NCI-H2081 (cell line): ENCODE results near the gene RBMS3.
"Not testable (repeated sequence)": the region's sequence is repeated elsewhere in the genome, so short reads cannot be mapped to it uniquely, and the experiment has no call there.

Experiments
- DNase-seq, 2 experiments: peaks; one replicate each; lab custom pipeline; 2025; lab: John Stamatoyannopoulos, UW

The RBMS3 gene

DNA sequence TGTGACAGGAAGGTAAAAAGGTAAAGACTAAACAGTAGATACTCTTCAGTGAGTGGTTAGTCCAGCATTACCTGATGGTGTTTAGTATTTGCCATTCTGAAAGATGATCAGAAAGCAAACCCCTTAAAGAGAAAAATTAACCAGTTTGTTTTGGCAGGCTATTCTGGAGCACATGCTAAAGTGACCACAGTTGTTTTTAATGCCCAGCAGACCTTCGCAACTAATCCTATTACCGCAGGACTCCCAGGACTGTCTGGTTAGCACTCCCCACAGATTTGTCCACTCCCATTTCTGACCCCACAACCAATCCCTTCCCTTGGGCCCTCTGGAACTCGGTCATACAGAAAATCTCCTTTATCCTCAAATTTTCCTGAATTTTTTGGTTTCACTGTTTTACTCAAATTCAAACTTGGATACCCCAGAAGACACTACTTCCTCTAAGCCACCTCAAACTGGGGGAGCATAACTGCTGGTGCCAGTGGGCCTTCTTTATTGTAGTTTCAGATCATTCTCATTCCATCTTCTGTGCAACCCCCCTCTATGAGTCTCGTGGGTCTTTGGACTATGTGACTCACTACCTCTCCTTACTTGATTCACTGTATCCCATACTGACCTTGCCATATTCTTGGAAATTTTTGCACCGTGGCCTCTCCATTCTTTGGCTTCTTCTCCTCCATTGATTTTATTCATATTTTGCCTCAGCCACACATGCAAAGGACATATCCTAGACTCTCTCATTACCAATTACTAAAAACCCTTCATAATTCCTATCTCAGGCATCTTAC lies 104.4 kb downstream of the RBMS3 start:
- no peak for DNase-seq

- no peak for DNase-seq
Measured at GRCh38 chr3:29389362-29389761, 108.5 kb downstream of the RBMS3 start.

- DNase-seq = no peak
Measured at GRCh38 chr3:29392625-29393388, 111.9 kb downstream of the RBMS3 start.

- not testable (repeated sequence) for DNase-seq
Measured at GRCh38 chr3:29393946-29394345, 113.1 kb downstream of the RBMS3 start.

DNA sequence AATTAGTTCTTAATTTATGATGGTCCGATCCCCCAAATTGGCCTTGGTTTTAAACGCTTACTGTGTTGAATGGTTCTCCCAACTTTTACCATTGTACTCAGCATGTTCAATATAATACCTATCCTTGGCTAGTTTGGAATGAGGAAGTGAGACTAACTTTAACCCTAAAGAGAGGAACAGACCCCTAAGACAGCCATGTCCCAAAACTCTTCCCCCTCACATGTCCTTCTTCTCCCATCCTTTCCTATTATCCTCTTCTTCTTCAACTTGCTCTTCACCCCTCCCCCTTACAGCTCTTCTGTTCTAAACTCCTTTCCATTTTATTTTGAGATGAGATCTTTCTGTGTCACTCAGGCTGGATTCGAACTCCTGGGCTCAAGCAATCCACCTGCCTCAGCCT lies 116.5 kb downstream of the RBMS3 start:
- DNase-seq = no peak

GRCh38 chr3:29398787-29399186 lies 117.9 kb downstream of the RBMS3 start:
- DNase-seq = no peak

DNA sequence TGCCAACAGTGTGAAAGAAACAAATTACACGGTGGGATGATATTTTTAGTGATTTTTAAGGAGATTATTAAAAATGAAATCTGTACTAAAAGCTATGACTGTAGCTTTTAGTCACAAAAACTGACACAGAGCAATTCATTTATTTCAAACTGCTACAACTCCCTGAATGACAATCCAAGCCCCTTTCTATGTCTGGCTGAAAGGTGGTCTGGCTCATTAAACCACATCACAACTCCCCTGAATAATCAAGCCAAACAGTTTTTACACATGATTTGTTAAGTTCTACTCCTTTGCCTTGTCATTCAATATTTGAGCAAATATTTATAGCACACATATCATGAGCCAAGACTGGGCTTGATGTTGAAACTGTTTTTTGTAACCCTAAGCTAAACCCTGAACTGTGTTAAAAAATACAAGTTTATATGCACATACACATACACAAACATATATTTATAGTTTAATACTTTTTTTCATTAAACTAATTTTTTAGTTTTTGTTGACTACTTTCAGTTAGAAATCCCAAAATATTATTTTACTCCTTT lies 125.5 kb downstream of the RBMS3 start:
- no peak for DNase-seq

DNA sequence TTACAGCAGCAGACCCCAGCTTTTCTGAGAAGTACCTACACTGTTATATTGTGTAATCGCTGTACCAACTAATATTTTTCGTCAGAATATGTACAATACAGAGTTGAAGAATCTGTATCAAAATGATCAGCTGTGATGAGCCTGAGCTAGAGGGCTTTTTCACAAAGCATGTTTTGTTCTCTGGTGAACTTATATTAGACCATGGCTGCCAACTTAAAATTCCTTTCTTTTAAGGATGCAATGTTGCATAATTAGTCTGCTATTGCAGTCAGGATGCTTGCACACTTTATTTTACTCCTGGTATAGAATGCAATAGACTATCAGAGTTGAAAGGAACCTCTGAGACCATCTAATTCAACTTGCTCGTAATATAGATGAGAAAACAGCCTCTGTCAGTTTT lies 127.8 kb downstream of the RBMS3 start:
- no peak for DNase-seq

- no peak for DNase-seq
Measured at GRCh38 chr3:29409409-29409808, 128.5 kb downstream of the RBMS3 start.

GRCh38 chr3:29410220-29410619 lies 129.3 kb downstream of the RBMS3 start:
- no peak for DNase-seq

- DNase-seq = no peak
Measured at GRCh38 chr3:29410660-29411405, 130.0 kb downstream of the RBMS3 start.

- no peak for DNase-seq
Measured at GRCh38 chr3:29412110-29412509, 131.2 kb downstream of the RBMS3 start.

DNA sequence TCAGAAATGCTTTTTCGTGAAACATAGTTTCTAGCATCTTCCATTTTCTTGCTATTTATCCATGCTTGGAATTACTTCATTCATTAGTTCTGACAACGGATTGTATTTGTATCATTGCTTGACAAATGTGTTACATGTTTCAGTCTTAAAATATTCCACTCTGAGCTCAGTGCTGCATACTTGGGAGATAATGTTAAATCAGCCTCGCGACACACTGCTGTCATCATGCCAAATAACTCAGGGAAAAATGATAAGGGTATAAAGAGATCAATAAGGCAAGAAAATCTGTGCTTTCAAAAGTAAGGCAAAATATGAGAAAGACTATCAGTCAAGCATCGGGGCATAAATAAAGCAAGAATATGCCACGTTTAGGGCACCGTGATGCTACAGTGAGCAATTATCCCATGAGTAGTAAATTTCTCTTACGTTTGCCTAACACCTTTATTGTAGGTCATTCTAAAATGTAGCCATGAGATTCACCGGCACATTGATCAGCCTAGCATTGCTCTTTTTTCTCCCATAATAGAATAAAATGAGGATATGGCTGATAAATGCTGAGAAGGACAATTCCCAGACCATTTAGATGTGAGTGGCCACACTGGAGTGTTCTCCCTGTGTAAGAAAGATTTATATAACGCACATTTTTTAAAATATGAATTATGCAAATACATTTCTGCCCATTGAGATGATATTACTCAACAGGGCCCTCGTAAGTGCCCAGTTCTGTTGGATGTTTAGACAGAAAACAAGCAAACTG lies 133.8 kb downstream of the RBMS3 start:
- no peak for DNase-seq

- DNase-seq = no peak
Measured at GRCh38 chr3:29415482-29416223, 134.8 kb downstream of the RBMS3 start.

- DNase-seq = no peak
Measured at GRCh38 chr3:29416514-29416913, 135.6 kb downstream of the RBMS3 start.

DNA sequence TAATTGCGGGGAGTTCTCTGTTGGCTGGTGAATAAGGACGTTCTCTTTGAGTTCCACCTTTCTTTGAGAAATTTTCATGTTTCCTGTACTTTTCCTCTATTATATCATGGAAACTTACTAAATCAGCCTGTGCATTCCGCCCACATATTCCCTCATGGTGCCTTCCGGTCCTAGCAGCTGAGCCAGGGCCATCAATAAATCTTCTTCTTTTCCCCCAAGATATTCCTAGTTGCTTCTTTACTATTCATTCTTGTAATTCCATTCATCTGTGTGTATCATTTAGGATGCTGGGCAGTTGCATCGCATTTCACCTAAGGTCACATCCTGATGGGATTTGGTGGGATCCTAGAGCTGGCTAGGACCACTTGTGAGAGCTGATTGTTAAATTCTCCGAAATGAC lies 139.2 kb downstream of the RBMS3 start:
- DNase-seq = no peak

DNA sequence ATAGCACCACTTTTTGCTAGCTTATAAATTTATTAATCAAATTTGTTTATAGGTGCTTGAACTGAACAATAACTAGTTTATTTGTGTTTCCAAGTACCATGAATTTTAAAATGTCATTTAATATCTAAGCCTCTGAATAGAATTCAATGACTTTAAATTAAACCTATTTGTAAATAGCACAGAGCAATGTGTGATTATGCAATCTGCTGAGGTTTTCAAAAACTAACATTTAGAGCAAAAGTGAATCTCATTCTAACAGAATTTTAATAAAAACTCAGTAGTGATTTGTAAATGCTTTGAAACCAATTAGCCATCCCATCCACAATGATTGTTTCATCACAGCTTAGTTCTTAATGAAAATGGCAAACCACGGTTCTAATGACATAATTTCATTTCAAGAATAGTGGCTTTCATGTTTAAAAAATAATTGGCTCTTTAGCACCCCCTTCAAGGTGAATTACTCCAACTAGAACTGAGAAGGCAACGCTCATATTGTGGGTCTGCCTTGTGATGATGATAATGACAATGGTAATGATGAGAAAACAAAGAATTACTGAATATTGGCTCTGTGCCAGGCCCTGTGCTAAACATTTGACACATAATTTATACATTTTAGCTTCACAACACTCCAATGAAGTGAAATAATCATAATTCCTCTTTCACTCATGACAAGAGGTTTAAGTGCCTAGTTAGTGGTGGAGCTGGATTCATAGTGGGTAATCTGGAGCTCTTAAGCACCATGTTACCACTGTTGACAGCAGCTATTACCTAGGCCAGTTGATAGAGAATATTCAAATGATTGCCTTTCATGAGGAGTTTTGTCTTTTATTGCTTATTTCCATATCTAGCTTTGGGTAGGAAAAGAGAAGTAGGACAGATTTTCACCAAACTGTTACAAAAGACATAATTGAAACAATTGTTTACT lies 145.7 kb downstream of the RBMS3 start:
- peak in 1 of 2 experiments; percentile 50 for DNase-seq

GRCh38 chr3:29427266-29428103 lies 146.6 kb downstream of the RBMS3 start:
- no peak for DNase-seq
